Stimulated activated CD4-positive, alpha-beta T cell treated with anti-CD3 and anti-CD28 coated beads, TNF-alpha, amount 100 ng/mL, for 48 hours (primary cell): ENCODE data around the gene CEP83.
A peak's percentile ranks its signal among the peaks of the same experiment; 100 is the strongest.

Experiments used
- DNase-seq, 3 donors: peaks; one replicate each; pipeline ENCODE4 v3.0.0-alpha.2; 2020; ENCODE audit warnings: low read depth in 3 of 3

The CEP83 gene

DNA sequence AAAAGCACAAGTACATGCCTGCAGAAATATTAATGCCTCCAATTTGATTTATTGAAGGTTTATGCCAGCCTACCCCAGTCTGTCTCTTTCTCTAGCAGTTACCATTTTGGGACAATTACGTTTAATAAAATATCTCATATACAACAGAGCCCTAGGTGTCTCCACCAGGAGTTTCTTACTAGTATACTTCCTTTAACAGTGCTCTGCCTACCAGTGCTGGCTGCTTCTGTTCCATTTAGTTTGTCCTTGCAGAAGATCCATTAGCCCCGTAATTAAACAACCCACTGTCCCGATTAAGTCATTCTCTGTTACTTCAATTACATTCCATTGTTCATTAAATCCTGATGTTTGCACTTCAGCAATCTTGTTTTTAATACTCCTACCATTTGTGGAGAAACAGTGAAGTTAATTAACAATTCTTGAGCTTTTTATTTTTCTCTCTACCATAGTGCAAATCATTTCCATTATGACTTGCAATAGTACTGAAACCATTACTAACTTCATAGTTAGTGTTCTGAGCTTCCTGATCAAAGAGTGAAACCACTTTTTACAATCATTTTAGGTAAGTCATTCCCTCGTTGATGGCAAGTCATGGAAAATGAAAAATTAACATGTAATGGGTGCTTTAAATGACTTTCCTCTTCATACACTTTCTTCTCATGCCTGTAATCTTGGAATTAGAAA lies 190.2 kb downstream of the CEP83 start:
- DNase-seq = no peak

DNA sequence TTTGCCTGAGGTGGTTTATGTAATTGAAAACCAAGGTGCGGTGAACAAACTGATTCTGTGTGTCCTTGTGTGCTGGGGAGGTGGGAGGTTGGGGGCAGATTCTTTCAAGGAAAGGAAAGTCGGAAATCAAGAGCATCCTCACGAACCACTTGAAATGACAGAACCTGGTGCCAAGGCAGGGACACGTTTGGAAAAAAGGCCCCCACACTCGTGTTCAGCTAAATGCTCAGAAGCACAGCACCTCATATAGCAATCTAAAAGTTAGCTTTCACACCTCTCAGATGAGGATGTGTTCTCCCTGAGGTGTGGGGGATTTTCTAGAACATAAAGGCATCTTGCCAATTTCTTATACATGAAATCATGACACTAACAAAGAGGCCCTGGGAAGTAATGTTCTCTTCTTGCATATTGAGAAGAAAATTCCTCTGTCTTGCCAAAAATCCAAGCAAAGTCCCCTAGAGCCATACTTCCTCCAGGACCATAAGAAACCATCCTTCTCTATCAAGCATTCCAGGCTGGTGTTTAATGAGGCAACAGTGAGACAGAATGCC lies 191.7 kb downstream of the CEP83 start:
- DNase-seq = no peak

DNA sequence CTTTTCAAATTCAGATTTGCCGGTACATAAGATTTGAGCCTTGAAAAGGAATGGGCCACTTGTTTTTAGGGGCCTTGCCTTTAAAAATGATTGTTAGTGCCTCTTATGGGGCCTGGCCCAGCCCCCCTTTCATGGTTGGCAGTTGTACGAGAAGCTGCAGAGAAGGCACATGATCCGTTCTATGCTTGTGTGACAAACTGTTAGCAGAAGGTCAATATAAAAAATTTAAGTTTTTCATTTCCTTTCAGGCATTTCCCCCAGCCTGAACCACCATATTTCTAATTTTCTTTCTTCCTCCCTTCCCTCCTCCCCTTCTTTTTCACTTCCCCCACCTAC lies 192.2 kb downstream of the CEP83 start:
- DNase-seq = no peak

DNA sequence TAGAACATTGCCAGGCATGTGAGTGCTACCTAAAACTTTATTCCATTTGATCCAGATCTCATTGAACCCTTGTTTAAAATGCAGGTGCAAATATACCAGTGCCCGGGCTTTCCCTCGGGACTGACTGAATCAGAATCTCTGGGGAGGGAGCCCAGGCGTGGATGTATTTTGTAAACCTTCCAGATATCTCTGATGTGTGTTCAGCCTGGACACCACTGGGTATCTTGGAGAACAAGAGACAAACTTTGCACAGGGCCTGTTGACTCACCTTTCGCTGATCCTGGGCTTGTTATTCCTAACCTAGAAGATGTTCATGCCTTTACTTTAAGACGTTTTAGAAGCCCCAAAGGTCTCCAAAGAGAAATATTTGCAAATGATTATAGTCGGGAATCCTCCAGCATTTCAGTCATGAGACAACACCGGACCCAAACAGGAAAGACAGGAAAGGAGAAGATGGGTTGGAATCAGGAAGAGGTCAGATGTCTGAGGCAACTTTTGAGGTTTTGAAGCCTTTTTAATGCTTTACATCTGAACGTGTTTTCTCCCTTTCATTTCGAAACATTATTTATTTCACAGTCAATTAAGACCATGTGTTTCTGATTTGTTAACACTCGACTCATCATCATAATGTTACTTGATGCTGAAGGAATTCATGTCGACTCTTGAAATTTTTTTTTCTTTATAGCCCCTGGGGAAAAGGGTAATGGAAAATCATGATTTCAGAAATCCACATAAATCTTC lies 192.7 kb downstream of the CEP83 start:
- no peak for DNase-seq

DNA sequence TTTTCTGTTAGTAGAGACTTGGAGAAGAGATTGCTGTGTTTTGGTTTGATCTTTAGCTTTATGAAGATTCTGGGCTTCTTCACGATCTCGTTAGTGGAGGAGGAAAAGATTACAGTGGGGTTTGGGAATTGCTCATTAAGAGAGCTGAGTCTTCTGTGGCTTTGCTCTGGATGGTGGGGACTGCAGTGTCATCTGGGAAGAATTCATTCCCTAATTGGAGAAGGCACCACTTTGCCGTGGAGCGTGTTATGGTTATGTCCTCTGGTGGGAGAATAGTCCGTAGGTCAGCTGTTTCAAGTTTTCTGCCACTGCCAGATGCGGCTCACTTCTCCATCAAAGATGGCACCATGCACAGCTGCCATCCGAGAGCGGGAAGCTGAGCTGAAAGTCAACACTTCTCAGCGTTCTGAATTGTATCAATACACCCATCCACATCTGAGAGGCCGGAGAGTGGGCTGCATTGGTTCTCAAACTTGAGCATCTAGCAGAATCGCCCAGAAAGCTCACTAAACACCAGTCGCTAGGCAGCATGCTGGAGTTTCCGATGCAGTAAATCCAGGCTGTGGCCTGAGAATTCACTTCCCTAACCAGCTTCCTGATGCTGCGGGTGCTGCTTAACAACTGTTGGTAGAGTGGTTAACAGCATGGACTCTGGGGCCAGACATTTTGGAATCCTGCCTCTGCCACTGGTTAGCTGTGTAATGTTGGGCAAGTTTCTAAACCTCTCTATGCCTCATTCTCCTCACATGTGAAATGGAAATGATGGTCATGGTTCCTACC lies 193.5 kb downstream of the CEP83 start:
- DNase-seq = no peak

DNA sequence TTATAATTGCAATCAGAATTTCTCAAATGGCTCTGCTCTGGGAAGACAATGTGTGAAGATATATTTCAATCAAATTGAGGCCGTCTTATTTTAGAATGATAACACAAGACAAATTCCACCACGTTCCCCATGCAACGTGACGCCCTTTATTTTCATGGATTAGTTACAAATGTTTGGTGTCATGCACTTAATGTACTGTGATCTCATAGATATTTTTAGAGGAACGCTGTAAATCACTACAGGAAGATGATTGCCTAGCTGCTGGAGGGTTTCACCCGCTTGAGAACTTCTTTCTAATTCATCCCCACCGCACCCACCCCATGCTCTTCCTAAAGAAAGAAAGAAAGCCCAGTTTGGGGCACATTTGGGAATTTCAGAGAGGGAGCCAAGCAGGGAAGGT lies 194.1 kb downstream of the CEP83 start:
- no peak for DNase-seq

DNA sequence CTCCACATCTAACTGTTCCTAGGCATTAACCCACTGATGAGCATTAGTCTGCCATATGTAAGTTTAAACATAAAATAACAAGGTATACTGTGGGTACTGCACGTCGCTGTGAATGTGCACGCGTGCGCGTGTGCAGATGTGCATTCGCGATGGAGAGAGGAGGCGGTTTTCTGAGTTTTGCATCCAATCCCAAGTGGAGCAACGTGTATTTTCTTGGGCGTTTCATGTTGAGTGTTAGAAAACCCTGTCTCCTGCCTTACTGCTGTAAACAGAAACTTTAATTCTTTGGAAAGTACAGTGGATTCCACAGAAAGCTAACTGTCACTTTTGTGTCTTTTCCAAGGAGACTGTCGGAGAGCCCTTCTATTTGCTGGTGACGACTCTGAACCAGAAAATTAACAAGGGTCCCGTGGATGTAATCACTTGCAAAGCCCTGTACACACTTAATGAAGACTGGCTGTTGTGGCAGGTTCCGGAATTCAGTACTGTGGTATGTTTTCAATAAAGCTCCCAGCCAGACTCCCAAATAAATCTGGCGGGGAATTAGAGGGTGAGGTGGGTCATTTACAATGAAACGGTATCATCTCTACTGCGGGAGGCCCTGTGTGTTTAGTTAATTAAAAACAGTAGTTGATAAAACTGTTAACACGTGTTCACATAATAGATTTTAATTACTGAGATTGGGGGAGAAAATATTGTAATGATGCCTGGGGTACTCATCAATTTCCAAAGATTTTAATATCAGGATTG lies 194.8 kb downstream of the CEP83 start:
- DNase-seq = no peak

DNA sequence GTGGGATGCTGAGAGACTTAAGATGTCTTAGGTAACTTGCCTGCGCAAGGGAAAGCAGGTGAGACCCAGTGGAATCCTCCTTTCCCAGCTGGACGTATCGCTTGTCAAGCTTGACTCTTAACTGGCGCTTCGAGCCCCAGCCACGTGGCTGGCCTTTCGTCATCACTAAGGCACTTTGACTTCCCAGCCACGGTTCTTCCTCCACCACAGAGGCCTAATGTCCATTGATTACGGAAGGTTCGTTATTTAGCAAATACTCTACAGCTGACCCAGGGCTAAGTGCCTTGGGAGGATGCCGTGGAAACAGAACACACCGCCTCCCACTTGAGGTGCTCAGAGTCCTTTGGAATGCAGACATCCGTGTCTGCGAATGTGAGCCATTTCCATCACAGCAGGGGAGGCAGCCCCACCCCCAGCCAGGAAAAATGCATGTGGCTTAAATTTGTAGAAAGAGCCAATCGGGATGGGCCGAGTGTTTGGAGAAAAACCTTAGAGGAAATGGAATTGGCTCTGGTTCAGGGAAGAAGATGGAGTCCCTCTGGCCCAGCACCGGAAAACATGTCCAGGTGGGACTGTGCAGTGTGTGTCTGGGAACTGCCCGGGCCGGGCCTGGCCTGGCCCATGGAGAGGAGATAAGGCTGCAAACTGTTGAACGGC lies 195.6 kb downstream of the CEP83 start:
- DNase-seq = no peak

DNA sequence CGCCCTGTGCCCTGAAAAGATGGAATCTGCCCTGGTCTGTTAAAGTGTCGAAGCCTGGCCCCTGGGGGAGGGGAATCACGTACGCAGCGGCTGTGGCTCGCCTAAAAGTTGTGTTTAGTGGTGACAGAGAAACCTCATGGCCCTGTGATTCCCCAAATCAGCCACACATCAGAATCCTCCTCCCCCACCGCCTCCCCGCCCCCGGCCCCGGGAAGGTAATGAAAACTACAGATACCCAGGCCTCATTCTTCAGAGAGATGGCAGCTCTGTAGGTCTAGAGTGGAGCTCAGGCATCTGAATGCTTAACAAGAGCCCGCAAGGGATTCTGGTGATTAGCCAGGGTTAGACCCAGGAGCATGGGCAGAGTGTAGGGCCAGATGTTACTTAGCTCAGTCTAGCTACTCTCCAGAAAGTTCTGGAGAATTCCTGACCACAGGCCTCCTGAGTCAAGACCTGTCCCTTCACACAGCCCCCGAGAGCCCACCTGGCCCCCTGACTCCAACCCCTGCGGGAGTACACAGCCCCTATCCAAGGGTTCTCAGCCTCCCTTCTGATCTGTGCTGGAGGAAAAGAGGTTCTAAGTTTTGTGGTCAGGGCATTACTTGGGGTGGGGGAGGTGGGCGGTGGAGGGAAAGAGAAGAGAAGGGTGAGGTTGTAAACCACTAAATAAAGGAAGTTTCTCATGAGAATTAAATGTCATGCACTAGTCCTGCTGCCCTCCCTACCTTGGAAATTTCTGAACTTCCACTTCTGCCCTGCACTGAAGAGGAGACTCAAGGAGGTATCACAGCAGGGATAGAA lies 196.5 kb downstream of the CEP83 start:
- peak; percentile 41 to 59 (median 58) for DNase-seq

DNA sequence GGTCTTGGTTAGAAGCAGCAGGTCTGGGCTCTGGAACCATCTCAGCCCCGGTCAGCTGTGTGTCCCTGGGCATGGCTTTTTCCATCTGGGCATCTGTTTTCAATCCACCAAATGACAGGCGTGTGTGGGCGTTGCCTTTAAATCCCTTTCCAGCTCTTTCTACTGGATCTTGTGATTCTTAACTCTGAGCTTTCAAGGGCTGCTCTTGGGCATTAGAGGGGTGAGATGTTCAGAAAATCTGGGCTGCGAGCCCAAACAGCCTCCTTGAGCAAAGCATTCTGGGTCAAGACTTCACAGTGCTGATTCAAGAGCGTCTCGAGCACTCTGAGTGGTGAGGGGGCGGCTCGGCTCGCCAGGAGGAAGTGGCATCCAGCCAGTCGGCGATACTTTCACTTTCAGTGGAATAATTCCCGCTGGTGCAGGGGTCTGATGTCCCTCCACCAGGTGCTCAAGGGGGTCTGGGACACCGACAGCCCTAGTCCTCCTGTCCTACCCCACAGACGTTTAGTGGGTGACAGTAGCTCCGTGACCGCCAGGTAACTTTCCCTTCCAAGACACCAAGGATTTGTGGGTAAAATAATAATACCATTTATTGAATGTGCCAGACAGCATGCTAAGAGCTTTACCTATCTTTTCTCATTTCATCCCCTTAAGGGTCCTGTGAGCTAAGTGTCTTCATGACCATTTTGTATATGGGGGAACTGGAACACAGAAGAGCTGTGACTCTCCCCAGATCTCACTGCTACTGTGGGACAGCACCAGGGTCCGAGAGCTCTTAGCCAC lies 197.2 kb downstream of the CEP83 start:
- peak; percentile 39 to 65 (median 63) for DNase-seq

DNA sequence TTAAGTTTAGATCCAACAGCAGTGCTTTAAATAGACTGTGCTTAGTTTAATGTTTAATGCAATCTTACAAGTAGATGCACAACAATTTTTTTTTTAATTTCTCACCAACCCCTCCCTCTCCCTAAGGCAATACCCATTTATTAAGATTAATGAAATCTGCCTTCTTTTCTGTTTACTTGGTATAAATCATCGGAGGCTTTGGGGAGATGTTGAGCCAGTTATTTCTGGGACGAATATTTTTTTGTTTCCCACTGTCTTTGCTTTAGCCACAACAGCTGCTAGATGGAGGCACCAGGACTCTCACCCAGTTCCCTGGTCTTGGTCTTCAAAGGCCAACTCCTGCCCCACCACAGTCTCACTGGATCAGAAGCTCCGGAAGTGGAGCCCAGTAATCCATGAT lies 197.9 kb downstream of the CEP83 start:
- no peak for DNase-seq

DNA sequence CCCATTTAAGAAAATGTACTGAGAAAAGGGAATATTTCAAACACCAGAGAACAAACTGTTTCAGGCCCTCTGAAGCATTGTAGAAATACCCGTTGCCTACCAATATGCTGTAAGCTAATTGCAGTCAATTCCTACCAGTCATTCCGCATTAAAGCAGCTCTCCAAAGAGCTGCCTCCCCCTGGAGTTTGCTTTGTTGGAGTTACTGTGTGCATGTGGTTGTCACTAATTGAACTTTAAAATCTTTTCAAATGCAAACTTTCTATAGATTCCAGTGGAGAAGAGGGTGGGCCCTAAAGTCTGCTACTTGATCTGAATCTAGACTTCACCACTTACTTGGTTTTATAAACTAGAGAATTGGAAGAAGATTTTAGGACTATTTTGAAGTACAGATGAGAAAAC lies 198.5 kb downstream of the CEP83 start:
- no peak for DNase-seq

DNA sequence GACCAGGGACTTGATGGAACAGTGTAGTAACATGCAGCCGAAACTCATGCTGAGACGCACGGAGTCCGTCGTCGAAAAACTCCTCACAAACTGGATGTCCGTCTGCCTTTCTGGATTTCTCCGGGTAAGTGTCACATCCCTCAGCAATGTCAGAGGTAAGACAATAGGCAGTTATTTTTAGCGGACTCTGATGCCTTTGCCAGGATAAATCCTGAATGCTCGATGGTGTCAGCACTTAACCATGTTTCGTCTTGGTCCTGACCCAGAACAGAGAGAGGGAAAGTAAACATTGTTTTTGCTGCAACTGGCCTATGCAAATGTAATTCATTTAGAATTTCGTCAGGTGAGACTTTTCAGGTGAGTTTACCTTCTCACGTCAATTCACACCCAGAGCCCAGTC lies 198.9 kb downstream of the CEP83 start:
- no peak for DNase-seq

DNA sequence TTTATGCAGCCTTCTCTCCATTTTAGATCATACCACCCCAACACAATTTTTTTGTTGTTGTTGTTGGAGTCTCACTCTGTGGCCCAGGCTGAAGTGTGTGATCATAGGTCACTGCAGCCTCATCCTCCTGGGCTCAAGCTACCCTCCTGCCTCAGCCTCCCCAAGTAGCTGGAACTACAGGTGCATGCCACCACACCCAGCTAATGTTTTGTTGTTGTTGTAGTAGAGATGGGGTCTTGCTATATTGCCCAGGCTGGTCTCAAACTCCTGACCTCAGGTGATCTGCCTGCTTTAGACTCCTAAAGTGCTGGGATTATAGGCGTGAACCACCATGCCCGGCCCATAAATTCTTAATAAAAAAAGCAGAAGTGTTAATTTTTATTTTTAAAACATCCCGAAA lies 199.7 kb downstream of the CEP83 start:
- DNase-seq = no peak

DNA sequence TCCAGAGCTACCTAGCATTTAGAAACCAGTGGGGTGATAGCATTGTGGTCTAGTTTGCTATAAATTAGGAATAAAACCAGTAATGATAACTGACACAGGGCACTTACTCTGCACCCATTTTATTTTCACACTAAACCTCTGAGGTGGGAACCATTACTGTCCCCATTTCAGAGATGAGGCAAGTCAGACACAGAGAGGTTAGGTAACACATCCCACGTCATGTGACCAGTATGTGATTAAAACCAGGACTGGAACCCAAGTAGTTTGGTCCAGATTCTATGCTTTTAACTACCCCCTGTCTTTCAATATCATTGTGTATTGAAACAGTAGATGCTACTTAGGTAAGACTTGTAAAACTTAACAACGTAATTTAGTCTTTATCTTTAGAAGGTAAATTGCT lies 201.1 kb downstream of the CEP83 start:
- DNase-seq = no peak
